Iris pigment epithelial cell (primary cell): ENCODE data around the gene CASQ2.

Experiments used
- DNase-seq: peaks from one replicate; pipeline ENCODE4 v3.0.0-alpha.2; 2011; ENCODE audit warnings: low read depth

CASQ2 gene

DNA sequence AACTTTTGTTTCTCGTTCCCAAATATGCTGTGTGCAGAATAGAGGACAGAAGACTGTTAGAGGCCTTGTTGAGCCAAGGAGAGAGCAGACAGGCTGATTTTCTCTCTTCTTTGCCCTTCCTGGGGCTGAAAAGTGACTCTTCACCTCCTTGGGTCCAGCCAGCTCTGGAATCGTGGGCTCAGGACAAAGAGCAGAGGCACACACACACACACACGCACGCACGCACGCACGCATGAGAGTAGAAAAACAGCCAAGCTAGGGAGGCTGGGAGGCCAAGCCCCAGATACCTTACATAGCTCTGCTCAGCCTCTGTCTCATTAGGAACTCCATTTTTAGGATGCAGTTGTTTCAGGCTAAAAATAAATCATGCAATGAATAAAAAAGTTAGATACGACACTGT lies at the start of gene CASQ2:
CASQ2 (minus strand) TSS at position 166 of the 400 bp plus-strand sequence. CDS start 173 bp downstream, outside the sequence.
- DNase-seq = no peak

DNA sequence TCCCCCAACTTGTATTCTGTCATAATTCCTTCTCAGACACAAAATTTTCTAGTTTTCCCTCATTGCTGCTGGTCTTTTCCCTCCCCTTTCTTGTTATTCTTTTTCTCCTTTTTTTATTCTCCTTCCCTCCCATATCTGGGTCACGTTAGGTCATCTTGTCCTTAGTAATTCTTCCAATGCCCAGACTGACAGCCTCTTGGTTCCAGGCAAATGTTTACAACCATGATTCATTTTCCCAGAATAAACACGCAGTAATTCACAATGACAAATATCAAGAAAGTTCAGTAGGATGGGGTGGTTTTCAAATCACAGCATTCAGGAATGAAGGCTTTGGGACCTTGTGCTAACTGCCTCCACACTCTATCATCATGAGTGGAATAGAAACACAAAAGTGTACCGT lies 47.2 kb upstream of the CASQ2 start:
- DNase-seq = no peak

DNA sequence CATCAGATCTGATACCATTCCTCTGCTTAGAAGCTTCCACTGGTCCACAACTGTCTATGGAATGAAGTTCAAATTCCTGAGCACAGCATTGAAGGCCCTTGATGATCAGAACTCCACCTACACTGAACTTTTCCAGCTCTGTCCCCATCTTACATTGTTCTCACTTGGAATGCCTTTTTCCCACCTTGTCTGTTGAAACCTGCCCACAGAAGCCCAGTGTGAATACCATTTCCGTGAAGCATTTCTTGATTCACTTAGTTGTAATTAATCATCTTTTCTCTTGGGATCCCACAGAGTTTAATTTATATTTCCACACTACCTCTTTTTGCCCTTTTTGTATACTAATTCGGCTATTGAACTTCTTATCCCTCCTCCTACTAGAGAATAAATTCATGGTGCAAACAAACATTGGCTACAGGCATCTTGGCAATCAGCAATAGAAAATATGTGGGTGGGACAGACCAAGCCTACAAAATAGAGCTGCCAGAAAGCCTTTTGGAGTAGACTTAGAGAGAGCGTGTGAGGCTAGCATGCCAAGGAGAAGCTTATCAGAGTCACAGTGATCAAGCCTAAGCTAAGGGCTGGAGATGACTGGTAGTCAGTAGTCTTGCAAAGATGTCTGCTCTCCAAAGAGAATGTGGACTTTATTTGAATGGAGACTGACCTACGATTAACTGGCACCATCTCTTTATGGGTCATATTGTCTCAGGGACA lies 46.3 kb upstream of the CASQ2 start:
- no peak for DNase-seq

DNA sequence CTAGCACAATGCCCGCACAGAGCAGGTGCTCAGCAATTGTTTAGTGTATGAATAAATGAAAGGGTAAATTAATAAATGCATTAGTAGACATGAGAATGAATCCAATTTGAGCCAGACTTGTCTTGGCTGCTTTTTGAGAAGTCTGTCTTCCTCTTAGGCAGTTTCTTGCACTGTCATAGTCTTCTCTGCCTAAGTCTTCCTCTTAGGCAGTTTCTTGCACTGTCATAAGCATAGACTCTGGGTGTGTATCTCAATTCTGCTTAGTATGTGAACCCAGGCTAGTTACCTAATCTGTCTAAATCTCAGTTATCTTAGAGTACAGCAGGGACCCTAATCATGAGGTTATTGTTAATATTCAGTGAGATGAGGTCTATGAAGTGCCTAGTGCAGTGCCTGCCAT lies 45.2 kb upstream of the CASQ2 start:
- no peak for DNase-seq

DNA sequence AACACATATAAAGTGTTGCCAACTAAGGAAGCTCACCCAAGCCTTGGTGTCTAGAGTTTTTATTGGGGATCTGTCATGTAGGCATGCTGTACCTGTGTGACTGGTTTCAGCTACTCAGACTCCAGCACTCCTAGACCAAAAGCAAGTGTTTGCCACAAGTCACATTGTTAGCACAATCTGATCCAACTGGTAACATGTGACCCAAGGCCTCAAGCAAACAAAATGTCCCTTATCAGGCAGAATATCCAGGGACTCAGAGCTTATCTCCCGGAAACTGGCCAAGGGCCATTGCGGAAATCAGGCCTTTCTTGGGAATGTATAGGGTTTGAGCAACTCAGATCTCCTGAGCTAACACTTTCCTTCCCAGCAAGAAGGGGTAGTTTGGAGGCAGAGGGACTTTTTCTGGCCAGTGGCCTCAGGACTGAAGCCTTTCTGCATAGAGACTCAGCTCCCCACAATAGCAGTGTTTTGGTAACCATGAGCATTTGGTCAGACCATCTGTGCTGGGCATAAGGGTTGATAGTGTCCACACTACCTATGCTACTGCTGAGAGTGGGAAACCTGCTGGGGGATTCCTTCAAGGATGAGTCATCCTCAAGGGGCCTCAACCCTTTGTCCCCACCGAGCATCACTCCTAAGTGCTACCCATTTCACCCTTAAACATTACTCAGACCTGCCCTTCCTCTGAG lies 42.8 kb upstream of the CASQ2 start:
- no peak for DNase-seq

DNA sequence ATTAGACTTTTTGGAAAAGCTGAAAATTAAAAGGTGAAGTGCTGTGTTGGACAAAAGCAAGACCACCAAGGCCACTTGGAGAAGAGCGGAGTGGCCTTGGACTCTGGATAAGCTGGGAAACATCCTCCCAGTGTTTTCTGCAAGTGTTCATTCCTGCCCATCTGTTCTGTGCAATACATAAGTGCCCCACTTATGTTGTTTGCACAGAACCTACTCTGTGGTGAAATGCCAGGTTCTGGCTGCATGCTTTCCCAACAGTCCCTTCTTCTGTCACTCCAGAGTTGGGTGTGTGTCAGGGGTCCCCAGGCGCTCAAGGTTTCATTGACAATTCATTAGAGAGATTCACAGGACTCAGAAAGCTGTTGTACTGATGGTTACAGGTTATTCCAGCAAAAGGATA lies 42.1 kb upstream of the CASQ2 start:
- no peak for DNase-seq

DNA sequence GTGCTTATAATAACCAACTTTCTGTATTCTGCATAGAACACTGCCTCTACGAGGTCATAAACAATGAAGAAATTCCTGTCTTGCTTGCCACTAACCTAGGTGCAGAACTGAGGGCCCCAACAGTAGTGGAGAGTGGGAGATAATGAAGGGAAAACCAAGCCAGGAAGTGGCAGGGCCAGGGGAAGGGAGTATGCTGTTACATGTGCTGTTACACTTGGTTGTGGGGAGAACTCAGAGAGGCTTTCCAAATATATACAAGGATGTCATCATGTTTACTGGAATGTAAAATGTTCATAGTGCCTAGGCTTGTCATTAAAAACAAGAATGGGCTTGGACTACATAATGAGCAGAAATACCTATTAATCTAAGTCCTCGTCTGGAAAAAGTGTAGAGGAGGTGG lies 41.3 kb upstream of the CASQ2 start:
- DNase-seq = no peak

DNA sequence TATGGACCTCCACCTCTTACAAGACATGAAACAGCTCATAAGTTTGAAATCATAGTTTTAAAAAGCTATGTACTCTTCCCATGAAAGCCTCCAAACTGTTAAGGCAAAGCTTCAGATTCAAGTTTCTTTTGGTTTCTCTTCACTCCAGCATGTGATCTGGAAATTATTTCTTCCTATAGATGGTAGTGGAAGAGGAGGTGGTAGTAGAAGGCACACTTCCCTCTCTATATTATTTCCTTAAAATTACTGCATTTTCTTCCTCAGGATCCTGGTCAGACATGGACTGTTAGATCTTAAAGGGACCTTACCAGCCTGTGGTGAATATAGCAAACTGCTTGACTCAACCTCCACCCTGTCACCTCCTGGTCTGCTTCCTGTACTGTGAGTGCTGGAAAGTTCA lies 40.6 kb upstream of the CASQ2 start:
- no peak for DNase-seq

DNA sequence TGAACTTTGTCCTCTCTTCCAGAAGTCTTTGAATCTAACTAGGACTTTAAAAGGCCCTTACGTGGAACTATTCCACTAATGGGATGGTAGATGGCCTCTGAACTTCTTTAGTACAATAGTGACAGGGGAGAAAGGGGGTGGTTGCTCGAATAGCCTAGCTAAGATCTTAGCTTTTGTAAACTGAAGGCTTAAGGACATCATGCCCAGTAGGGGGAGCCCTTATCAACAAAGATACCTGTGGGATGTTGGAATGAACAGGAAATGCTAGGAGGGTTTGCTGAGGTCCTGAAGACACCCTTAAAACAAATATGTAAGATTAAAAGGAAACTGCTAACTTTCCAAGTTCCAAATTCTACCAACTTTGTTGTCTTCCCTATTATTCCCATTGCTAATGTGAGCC lies 39.2 kb upstream of the CASQ2 start:
- DNase-seq = peak; percentile 75

DNA sequence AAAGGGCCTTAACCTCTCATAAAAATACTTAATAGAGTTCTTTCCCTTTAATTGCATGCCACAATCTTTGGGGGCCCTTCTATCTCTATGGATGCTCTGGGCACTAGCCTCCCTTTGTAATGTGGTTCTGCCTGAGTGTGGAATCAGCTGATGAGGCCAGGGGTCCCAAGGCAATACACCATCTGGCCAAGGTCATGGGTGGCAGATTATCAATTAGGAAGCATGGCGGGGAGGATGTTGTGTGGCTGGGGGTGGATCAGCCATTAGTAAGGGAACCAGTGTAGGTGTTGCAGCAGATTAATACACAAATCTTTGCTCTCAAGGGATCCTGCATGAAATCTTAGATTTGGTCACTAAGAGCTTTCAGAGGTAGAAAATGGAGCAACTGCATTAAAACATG lies 37.1 kb upstream of the CASQ2 start:
- no peak for DNase-seq

DNA sequence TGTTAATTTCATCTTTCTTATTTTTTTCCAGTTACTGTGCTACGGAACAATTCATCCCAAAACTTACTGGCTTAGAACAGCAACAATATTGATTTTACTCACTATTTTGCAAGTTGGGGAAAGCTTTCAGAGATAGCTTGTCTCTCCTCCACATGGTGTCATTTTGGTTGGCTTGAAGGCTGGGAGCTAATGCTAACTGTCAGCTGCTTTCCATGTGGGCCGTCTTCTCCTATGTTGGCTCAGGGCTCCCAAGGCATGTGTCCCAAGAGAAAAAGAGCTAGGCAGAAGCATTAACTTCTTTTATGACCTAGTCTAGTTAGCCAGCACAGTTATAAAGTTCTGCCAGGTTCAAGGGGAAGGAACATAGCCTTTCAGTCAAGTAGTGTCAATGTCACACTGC lies 33.9 kb upstream of the CASQ2 start:
- DNase-seq = no peak

DNA sequence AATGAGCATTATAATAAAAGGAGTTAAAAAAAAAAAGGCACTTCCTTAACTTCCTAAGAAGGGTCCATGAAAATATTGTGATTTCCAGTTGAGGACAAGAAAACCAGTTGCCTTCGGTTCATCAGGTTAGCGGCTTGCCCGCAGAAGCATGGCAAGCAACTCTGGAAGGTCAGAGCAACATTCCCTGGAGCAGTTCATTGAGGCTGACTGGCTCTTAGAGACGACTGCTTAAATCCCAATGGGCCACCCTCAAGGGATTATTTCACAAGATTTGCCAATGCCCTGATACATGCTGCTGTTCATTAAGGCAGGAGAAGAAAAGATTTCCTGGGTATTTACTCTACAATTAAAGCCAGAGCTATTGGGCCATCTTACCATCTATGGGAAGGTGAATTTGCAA lies 29.0 kb upstream of the CASQ2 start:
- DNase-seq = no peak

DNA sequence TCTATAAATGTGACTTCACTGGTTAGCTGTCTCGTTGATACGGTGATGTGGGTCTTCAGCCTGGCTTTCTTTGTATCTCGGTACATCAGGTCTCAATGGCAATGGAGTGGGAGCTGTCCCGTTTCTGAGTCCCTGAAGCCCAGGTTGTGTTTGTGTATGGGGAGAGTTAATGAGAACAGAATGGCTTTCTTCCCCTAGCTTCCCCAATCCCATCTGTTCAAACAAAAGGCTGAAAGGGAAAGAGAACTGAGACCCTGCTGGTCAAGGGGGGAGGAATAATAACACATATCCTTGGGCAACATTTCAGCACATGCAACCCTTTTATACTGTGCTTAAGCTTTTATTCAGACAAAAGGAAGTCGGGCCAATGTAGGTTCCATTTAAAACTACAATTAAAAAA lies 28.4 kb upstream of the CASQ2 start:
- DNase-seq = no peak

DNA sequence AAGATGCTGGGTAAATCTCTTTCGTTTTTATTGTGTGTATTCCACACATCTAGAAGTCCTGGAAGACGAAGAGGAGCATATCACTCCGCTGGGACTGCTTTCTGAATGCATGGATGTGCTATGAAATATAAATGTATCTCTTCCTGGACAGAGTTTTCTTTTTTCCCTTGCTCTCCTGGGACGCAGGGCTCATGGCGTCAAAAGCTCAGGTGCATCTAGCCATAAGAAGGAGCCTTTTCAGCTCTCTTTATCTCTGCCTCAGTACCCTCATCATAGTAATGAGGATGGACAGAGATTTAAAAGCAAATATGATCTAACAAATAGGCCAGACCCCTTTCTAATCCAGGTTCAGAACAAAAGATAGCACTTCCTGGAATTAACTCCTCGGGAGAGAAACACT lies 27.5 kb upstream of the CASQ2 start:
- DNase-seq = no peak

DNA sequence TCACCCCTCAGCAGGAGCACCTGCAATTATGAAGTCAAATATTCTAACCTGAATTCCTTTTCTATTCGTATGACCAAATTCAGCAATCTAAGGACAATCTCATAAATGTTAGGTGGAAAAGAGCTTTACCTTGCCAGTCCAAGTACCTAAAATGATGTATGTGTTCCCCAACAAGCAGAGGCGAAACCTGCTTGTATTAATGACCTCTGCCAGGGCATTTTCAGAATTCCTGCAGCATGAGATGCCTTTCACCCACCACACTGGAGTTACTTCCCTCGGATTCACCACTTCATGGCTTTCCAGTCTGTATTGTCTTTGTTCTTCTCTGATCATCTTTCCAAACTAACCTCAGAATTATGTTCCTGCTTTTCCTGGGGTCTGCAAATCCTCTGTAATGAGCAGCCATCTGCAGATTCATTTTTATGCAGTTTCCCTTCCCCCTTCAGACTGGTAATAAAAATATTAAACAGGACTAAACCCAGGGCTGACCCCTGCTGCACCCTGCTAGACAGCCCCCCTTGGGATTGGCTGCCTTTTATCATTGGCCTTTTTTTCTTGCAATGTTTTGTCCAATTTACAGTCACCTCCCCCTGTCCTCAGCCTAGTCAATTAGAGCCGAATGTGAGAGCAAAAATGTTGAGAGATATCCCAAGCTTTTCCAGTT lies 26.6 kb upstream of the CASQ2 start:
- DNase-seq = no peak

DNA sequence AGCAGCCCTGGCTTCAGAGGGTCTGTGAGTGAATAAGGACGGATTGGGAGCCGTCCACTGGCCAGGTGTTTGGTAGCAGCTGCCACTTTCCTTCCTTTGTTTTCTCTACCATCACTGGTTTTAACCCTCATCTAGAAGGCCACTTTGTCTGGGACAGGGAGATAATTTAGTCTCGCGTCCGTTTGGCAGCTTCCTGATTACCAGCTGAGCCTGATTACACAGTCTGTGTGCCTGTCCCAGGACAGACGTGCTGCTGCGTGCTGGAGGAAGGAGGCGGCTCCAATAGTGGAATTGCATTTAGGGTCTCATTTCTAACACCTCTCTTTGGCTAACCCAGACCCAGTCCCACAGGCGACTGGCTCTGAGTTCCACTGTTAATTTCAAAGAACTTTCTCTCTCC lies 24.6 kb upstream of the CASQ2 start:
- DNase-seq = no peak

DNA sequence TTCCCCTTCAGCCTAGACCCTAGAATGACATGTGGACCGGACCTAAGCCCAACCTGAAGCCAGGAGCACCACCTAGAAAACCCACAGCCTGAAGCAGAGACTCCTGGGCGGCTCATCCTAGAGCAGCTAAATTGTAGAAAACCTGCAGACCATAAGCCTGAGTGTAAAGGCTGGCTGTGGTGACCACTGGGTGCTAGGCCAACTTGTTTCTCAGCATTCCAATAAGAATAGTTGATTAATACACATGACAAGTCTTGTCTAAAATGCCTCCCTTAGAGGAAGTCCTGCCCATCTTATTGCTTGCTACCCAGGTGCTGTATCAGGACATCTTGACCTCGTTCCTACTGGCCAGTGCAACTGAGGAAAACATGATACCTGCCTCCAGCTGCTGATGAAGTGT lies 23.3 kb upstream of the CASQ2 start:
- DNase-seq = no peak

DNA sequence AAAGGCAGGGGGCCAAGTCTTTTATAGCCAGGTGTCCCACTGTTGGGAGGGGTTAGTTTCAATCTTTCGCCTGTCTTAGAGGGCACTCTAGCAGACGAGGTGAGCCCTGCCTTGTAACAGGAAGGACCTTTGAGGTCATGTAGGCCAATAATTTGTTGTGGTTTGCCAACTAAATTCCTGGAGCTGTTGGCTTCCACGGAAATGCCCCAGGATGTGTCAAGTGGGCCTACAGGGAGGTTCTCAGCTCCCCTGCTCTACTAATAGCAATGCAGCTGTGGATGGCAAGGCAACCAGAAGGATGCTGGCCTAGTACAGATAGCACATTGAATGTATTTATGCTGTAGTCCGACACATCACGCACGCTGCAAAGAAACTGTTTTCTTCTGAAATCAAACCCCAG lies 22.3 kb upstream of the CASQ2 start:
- DNase-seq = no peak

DNA sequence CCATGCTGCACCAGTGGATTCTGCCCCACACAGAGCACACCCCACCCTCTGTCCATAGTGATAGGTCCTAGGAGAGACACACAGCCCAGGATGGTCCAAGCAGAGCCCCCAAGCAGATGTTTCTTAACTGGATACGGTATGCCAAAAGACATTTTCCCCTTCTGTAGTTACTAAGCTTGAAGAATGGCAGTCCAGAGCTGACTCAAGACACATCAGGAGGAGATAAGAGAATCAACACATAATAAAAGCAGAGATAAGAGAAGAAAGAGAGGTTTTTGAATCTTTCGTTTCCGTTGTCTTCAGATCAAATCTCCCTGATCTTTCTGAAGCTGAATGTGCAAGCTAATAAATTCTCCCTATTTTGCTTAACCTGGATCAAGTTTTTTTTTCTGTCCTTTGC lies 21.8 kb upstream of the CASQ2 start:
- no peak for DNase-seq

DNA sequence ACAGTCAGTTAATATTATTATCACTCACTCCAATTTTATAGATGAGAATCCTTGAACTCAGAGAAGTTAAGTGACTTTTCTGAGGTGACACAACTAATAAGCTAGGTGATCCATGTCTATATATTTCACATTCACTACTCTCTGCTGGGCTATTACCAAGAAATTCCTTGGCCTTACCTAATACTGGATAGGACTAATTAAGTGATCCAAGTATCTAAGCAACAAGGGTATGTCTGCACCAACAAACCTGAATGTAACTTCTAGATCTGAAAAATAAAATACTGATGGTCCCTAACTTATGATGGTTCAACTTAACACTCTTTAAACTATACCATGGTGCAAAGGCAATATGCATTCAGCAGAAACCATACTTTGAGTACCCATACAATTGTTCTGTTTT lies 14.8 kb upstream of the CASQ2 start:
- peak; percentile 62 for DNase-seq

DNA sequence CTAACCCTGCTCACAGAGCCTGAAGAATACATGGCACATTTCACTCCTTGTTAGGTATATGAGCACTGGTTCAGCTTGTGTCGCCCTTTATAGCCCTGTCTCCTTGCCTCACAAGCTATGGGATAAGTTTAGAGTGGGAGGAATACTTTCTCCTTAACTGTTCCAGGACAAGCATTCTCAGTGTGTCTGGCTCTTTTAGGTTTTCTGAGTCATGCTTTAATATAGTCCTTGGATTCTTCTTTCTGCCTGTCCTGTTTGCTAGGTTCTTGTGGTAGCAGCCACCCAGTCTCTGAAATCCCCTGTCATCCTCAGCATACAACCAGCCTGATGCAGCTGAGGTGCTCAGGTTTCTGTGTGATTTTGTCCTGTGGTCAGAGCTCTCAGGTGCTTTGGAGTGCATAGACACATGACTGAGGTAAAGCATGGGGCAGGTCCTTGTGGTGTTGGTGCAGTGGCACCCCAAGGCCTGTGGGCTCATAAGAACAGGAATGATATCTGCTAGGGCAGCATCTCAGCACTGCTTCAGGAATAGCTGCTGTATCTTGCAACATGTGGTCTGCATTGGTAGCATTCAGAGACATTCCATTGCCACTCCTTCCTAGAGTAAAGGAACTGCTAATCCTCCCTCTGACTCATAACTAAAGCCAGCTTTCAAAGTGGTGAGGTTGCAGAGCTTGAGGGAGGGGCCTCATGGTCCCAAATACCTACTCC lies 14.2 kb upstream of the CASQ2 start:
- DNase-seq = peak; percentile 98

DNA sequence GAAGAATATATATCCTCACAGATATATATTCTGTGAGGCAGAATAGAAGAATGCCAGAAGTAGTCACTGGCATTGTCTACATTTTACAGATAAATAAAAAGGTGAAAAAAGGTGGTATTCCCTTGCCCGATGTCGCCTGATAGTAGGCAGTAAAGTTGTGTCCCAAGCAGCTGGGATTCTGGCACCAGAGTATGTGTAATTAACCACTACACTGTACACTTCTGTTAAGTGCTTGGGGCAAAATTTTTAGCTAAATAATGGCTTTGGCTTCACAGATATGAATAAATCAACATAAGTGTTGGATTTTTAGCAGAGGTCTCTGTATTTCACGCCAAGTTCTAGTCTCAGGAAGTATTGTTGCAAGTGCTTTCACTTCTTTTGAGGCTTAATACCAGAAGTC lies 13.3 kb upstream of the CASQ2 start:
- no peak for DNase-seq

DNA sequence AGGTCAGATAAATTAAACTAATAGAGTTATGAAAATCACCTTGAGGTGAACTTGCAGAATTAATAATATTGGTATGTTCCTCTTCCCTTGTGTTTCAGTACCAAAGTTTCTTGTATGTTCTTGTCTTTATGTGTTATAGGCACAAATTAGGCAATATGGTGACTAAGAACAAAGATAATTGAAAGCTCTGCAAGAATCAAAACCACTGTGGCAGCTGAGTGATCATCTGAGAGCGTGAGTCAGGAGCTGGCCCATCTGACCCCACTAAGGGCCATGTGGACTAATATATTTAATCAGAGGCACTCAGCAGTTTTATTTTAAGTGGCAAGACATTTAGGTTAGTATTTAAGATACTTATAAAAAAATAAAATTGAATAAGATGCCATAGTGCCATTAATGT lies 12.8 kb upstream of the CASQ2 start:
- peak; percentile 94 for DNase-seq
